HG03108 (cell line): ENCODE results near the gene IP6K2.
A peak's percentile ranks its signal among the peaks of the same experiment; 100 is the strongest.

Experiments used
- ATAC-seq: cut with Tn5 transposase; IDR thresholded peaks from one replicate; pipeline ENCODE4 v1.9.1; 2021; ENCODE audit warnings: moderate library complexity; ENCODE audit not compliant: unreplicated experiment

The IP6K2 gene

GRCh38 chr3:48674505-48674904 lies 42.5 kb downstream of the IP6K2 start:
- no peak for ATAC-seq

GRCh38 chr3:48672522-48672921 lies 44.5 kb downstream of the IP6K2 start:
- no peak for ATAC-seq

- ATAC-seq = no peak
These were observed 52.1 kb downstream of the IP6K2 start for GRCh38 chr3:48664929-48665328.

- ATAC-seq = no peak
These were observed 52.7 kb downstream of the IP6K2 start for GRCh38 chr3:48664313-48664644.

DNA sequence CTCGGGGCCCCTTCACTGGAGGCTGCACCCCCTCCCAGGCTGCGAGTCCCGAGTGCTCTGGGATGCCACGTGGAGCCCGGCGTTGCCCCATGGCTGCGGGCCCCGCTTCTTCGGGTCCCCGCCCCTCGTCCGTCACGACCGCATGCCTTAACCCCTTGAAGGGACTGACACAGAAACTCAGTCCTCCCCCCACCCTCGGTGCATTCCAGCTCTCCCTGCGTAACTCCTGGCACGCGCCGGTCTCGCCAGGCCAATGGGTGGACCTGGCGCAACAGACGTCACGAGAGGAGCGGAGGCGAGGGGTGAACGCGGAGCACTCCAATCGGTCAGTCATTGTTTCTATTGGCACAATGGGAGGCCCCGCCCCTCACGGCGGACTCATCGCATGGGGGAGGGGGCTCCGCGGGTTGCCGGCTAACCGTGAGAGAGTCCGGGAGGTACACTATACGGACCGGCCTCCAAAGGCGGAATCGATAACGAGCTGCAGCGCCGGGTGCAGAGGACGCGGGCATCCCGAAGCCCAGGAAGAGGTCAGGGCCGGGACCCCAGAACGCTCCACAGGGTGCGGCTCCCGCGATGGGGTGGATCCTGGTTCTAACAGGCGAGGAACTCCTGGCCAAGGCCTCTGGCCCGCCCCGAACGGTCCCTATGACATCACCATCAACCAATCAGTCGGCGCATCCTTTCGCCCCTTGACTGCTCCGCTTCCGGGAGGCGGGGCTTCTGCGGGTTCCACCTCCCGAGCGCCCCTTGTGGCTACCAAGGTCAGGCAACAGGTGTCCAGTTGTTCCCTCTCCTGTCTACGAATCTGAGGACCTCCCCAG lies 53.3 kb downstream of the IP6K2 start:
- peak; percentile 86 for ATAC-seq

GRCh38 chr3:48662753-48663488 lies 54.1 kb downstream of the IP6K2 start, which contains the start of gene CELSR3:
Gene CELSR3, minus strand, starts transcription at chr3:48662886. Its CDS starts 252 bp downstream, at chr3:48662634.
- no peak for ATAC-seq

DNA sequence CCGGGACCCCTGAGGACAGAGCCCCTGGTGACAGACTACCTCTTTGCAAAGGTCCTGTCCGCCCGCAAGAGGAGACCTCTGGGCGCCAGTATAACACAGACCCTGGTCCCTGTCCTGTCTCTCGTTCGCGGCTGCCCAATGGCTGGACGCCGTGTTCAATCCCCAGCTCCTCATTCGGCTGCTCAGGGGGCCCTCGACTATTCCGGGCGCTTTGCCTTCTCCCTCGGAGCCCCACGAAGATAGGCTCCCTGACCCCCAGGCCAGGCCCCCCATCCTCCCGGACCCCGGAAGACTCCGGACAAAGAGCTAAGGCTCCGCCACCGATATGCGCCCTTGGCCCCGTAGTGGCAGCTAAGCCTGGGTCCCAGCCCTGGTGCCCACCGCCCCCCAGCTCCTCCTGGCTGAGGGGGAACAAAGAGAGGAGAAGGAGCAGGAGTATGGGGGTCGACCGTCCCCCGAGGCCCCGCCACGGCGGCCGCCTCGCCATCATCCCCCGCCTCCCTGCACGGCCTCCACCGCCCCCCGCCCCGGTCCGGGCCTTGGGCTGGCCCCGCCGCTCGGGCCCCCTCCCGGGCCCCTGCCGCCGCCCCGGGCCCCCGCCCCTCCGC lies 54.8 kb downstream of the IP6K2 start:
- ATAC-seq = no peak

- ATAC-seq = no peak
These were observed 55.4 kb downstream of the IP6K2 start for GRCh38 chr3:48661501-48662144.

GRCh38 chr3:48660800-48661400 lies 56.1 kb downstream of the IP6K2 start:
- no peak for ATAC-seq

DNA sequence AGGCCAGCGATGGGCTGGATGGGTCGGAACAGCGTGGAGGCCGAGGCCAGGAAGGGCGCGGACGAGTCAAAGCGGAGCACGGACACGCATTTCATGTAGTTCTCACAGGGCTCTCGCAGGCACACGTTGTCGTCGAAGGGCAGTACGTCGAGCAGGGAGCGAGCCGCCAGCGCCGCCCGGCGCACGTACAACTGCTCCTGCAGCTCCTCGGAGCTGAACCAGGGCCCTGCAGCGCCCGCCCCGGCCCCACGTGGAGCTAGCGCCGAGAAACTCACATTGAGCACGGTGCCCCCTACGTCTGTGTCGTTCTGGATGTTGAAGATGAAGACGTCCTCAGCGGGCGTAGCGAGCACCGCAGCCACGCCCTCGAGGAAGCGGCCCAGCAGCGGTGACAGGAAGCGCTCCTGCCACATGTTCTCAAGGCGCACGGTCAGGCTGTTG lies 60.2 kb downstream of the IP6K2 start:
- ATAC-seq = no peak

GRCh38 chr3:48656061-48656840 lies 60.8 kb downstream of the IP6K2 start:
- peak; percentile 47 for ATAC-seq

GRCh38 chr3:48655606-48656005 lies 61.4 kb downstream of the IP6K2 start:
- no peak for ATAC-seq

DNA sequence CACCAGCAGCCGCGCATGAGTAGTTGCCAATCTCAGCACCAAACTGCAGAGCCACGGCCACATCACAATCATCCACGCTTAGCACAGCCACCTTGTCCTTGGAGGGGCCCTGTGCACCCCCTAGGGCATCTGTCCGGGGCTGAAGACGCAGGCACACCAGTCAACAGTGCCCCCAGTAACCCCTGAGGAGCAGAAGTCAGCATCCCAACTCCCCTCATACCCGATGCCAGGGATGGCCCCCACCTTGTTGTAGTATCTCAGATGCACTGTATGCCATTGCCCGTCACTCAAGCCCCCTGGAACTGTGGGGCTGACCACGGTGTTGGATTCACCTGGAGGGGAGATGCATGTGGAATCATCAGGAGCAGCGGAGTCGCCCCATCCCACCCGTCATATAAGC lies 62.0 kb downstream of the IP6K2 start:
- no peak for ATAC-seq

- no peak for ATAC-seq
These were observed 63.9 kb downstream of the IP6K2 start for GRCh38 chr3:48652923-48653715.

- no peak for ATAC-seq
These were observed 65.2 kb downstream of the IP6K2 start for GRCh38 chr3:48651771-48652170.

- ATAC-seq = no peak
These were observed 66.3 kb downstream of the IP6K2 start for GRCh38 chr3:48650723-48651122.

DNA sequence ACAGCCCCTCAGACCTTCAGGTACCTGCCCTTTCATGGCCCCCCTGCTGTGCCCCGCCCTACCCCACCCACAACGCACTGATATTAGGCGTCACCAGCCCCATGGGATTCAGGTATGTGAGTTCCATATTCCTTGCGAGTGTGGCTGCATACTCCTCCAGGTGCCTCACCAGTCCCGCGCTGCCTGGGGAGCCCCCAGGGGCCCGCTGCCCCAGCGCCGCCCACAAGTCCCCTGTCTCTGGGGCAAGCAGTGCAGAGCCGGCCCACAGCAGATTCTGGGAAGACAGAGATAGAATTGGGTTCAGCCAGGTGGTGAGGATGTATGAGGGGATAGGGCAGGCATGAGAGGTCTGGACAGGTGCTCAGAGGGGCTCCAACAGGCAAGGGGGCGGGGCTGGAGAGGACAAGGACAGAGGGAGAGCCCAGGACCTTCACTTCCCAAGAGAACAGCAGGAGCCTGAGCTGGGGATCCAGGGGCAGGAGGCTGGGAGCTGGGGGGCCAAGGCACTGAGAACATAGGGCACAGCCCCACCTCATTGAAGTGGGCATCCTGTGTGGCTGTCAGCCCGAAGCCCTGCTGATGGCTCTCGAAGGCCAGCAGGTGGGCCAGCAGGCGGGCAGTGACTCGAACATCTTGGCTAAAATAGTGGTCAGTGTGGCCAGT lies 68.7 kb downstream of the IP6K2 start:
- ATAC-seq = no peak

DNA sequence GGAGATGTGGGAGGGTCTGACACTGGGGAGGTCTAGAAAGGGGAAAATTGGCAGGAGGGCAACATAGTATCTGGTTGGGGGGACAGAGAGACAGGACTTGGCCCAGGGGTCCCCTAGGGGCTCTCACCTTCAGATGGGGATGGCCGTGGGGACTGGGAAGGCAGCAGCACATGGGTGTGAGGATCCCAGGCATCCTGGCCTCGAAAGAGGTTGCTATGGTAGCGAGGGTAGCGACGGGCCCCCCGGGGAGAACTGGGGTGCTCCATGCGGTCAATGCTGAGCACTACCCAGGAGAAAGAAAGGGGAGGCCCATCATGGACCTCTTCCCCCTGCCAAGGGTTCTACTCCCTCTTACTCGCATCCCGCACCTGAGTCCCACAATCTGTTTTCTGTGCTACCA lies 69.3 kb downstream of the IP6K2 start:
- no peak for ATAC-seq
